Fibroblast of lung (primary cell): ENCODE data around the gene FOXP2. TPM values are rescaled to one million over a fixed set of nuclear protein-coding genes. Genes with fewer than 3 reads are reported as not detected.

Source experiments
- DNase-seq, 2 donors: peaks; one replicate each; pipeline versions ENCODE4 v3.0.0 to v3.0.0-alpha.2; 2010; ENCODE audit warnings: low read depth in 2 of 2
- H2AFZ ChIP-seq: 2 replicates; pipeline ENCODE4 v1.5.1; 2012; ENCODE audit warnings: low read length, control low read depth, inconsistent platforms
- H3K27ac ChIP-seq: 2 replicates; pipeline ENCODE4 v1.5.1; 2011; ENCODE audit warnings: low read length, control low read depth; ENCODE audit not compliant: insufficient read depth
- H3K27me3 ChIP-seq: 2 replicates; pipeline ENCODE4 v1.5.1; 2011; ENCODE audit warnings: mild to moderate bottlenecking, low read length; ENCODE audit not compliant: control insufficient read depth, insufficient read depth
- H3K36me3 ChIP-seq: 2 replicates; pipeline ENCODE4 v1.5.1; 2011; ENCODE audit warnings: low read length; ENCODE audit not compliant: control insufficient read depth, insufficient read depth
- H3K4me1 ChIP-seq: 2 replicates; pipeline ENCODE4 v1.5.1; 2011; ENCODE audit warnings: low read length; ENCODE audit not compliant: control insufficient read depth, insufficient read depth; ENCODE audit errors: extremely low read depth
- H3K4me2 ChIP-seq: 2 replicates; pipeline ENCODE4 v1.5.1; 2011; ENCODE audit warnings: low read length, control low read depth; ENCODE audit not compliant: insufficient read depth; ENCODE audit errors: extremely low read depth
- H3K4me3 ChIP-seq, 4 experiments: fragments of 200-600 bp in 1 of 4; sonication (generic) in 1 of 4; replicated peaks in 1 of 4; 2 replicates each; pipeline ENCODE4 v1.5.1; 2011 to 2016; ENCODE audit warnings: low read length in 4 of 4, low read depth in 3 of 4, mild to moderate bottlenecking in 3 of 4, control low read depth in 2 of 4, inconsistent platforms in 1 of 4, mixed read lengths in 1 of 4; ENCODE audit not compliant: insufficient read depth in 1 of 4; ENCODE audit errors: control extremely low read depth in 1 of 4
- H3K79me2 ChIP-seq: 2 replicates; pipeline ENCODE4 v1.5.1; 2012; ENCODE audit warnings: mild to moderate bottlenecking, low read length, inconsistent platforms; ENCODE audit not compliant: control insufficient read depth, insufficient read depth
- H3K9ac ChIP-seq: 2 replicates; pipeline ENCODE4 v1.5.1; 2011; ENCODE audit warnings: mild to moderate bottlenecking, low read length, control low read depth; ENCODE audit not compliant: insufficient read depth
- H3K9me3 ChIP-seq: 2 replicates; pipeline ENCODE4 v1.5.1; 2012; ENCODE audit warnings: low read depth, low read length; ENCODE audit not compliant: control insufficient read depth, insufficient read depth
- H4K20me1 ChIP-seq: 2 replicates; pipeline ENCODE4 v1.5.1; 2011; ENCODE audit warnings: low read length; ENCODE audit not compliant: control insufficient read depth, insufficient read depth; ENCODE audit errors: extremely low read depth
- CTCF ChIP-seq, 2 donors: IDR thresholded peaks in 1 of 2; conservative IDR thresholded peaks in 1 of 2; 1 replicate in 1 of 2; 2 replicates in 1 of 2; pipeline ENCODE4 v1.5.1; 2011 to 2012; ENCODE audit warnings: low read length in 2 of 2, control low read depth in 1 of 2, inconsistent platforms in 1 of 2, low read depth in 1 of 2, mild to moderate bottlenecking in 1 of 2
- EZH2 ChIP-seq: IDR thresholded peaks from 2 replicates; pipeline ENCODE4 v1.5.1; 2012; ENCODE audit warnings: low read length, control low read depth, mild to moderate bottlenecking; ENCODE audit errors: missing control alignments
- polyA plus RNA-seq, 2 donors: library from polyadenylated mRNA; depleted of rRNA in 1 of 2; stranded (reverse) in 1 of 2; unstranded in 1 of 2; fragments of >200 nt; gene quantifications; 2 replicates each; pipeline ENCODE4 v1.2.1, GENCODE V29; 2011 to 2012; ENCODE audit warnings: missing spikeins in 1 of 2
- total RNA-seq: library from RNA; depleted of rRNA; stranded (reverse); fragments of >200 nt; gene quantifications from 2 replicates; pipeline ENCODE4 v1.2.1, GENCODE V29; 2014

Gene FOXP2
- total and polyA plus RNA-seq, 2 donors (not counting 1 experiment from before 2014, with no cell fraction given): 2.8 to 8.4 TPM

- DNase-seq: no peak
- Histone ChIP-seq H3K36me3 (no peaks in the 10 kb centered on the region), H3K79me2 (no peaks in the 10 kb centered on the region), H3K27ac (no peak overlapping the region), H3K9me3 (no peaks in the 10 kb centered on the region), H2AFZ (no peak overlapping the region), H3K9ac (no peak overlapping the region), H4K20me1 (no peaks in the 10 kb centered on the region), H3K4me2 (no peak overlapping the region), H3K27me3 (no peaks in the 10 kb centered on the region), H3K4me1 (no peaks in the 10 kb centered on the region), H3K4me3 (no peak overlapping the region)
- TF ChIP-seq CTCF (conservative IDR thresholded peaks at IDR 0.05 in 1 of 2, IDR thresholded peaks at IDR 0.05 in 1 of 2; ENCODE audit: low read depth in 1 of 2, low read length in 2 of 2): no peak
- TF ChIP-seq EZH2: no peak
These were observed 205.6 kb downstream of the FOXP2 start for GRCh38 chr7:114620208-114620607.

- H4K20me1 ChIP-seq: no peaks in the 10 kb centered on the region
- H3K4me1 ChIP-seq: no peaks in the 10 kb centered on the region
- no peak overlapping the region for H3K4me3 ChIP-seq
- TF ChIP-seq EZH2 (no peak), CTCF (conservative IDR thresholded peaks at IDR 0.05 in 1 of 2, IDR thresholded peaks at IDR 0.05 in 1 of 2; ENCODE audit: low read depth in 1 of 2, low read length in 2 of 2) (no peak)
- no peak overlapping the region for H3K9ac ChIP-seq
- H3K27me3 ChIP-seq: no peaks in the 10 kb centered on the region
- H3K36me3 ChIP-seq: no peaks in the 10 kb centered on the region
- H2AFZ ChIP-seq: no peak overlapping the region
- no peak overlapping the region for H3K27ac ChIP-seq
- no peaks in the 10 kb centered on the region for H3K9me3 ChIP-seq
- H3K79me2 ChIP-seq: no peaks in the 10 kb centered on the region
- DNase-seq: no peak
- no peak overlapping the region for H3K4me2 ChIP-seq
These were observed 207.6 kb downstream of the FOXP2 start for GRCh38 chr7:114622221-114622620.

GRCh38 chr7:114623146-114623545 is 208.5 kb downstream of the FOXP2 start:
- H4K20me1 ChIP-seq: no peaks in the 10 kb centered on the region
- TF ChIP-seq CTCF (conservative IDR thresholded peaks at IDR 0.05 in 1 of 2, IDR thresholded peaks at IDR 0.05 in 1 of 2; ENCODE audit: low read depth in 1 of 2, low read length in 2 of 2) (no peak), EZH2 (no peak)
- H3K27ac ChIP-seq: no peak overlapping the region
- H3K36me3 ChIP-seq: no peaks in the 10 kb centered on the region
- H3K9ac ChIP-seq: no peak overlapping the region
- no peak overlapping the region for H2AFZ ChIP-seq
- H3K9me3 ChIP-seq: no peaks in the 10 kb centered on the region
- H3K79me2 ChIP-seq: no peaks in the 10 kb centered on the region
- no peak for DNase-seq
- no peaks in the 10 kb centered on the region for H3K27me3 ChIP-seq
- H3K4me2 ChIP-seq: no peak overlapping the region
- no peaks in the 10 kb centered on the region for H3K4me1 ChIP-seq
- no peak overlapping the region for H3K4me3 ChIP-seq
